ENCODE results near the gene RAG1.
"Not testable (repeated sequence)": the region's sequence is repeated elsewhere in the genome, so short reads cannot be mapped to it uniquely, and the experiment has no call there.

RAG1 gene

GRCh38 chr11:36567694-36568093 is at the start of gene RAG1:
Gene RAG1, plus strand, starts transcription at chr11:36568007. Its CDS starts 5,298 bp downstream, at chr11:36573305.
- no peak for DNase-seq

DNA sequence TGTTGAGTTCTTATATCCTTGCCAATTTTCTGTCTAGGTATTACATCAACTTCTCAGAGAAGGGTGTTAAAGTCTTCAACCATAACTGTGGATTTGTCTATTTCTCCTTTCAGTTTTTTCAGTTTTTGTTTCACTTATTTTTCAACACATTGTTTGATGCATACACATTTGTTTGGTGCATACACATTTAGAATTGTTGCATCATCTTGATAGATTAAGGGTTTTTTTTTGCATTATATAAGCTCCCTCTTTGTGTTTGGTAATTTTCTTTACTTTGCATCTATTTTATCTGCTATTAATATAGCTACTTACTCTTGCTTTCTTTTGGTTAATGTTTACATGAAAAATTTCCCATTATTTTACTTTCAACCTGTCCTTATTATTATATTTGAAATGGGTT is 37.0 kb upstream of the RAG1 start:
- DNase-seq, result peak; percentile 13

GRCh38 chr11:36532941-36533601 is 34.7 kb upstream of the RAG1 start:
- DNase-seq, result peak; percentile 63

DNA sequence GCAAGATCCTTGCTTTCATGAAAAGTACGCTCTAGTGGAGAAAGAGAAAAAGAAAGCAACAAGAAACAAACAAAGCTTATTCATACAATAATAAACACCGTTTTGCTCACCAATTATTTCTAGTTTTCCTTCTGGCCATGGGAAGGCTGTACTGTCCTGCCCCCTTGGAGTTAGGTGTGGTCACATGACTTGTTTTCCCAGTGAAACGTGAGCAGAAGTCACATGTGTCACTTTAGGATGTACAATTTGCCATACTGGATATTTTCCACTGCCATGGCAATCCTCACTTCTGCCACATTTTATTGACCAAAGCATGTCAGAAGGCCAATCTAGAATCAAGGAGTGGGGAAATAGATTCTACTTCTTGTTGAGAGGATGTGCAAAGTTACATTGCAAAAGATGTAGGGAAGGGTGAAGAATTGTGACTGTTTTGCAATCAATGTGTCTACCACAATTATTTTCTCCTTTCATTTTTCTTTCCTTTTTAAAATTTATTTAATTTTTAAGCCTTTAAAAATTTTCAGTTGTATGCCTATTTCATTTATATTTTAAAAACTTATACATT is 33.4 kb upstream of the RAG1 start:
- peak; percentile 60 for DNase-seq

DNA sequence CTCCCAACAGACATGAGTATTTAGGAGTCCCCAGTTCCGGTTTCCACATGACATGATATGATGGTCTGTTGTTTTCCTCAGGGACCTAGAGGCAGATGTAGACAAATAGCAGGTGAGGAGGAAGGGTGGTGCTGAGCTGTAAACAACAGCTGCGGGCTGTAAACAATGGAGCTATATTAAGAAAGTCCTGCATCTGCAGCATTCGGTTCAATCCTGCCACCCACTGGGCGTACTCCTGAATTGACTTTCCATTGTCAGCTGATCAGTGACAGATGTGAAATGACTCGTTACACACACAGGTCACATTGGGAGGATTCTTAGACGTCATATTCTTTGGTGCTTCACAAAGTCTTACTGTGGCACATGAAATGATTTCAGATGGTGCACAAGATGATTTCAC is 26.8 kb upstream of the RAG1 start:
- peak; percentile 74 for DNase-seq

GRCh38 chr11:36550385-36551115 is 17.3 kb upstream of the RAG1 start:
- no peak for DNase-seq

DNA sequence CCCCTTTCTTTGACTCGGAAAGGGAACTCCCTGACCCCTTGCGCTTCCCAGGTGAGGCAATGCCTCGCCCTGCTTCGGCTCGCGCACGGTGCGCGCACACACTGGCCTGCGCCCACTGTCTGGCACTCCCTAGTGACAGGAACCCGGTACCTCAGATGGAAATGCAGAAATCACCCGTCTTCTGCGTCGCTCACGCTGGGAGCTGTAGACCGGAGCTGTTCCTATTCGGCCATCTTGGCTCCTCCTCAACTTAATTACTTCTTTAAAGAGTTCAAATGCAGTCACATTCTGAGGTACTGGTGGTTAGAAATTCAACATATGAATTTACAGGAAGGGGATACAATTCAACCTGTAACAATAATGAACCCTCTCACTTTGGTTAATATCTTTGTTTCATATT is 10.4 kb upstream of the RAG1 start:
- DNase-seq, result not testable (repeated sequence)

DNA sequence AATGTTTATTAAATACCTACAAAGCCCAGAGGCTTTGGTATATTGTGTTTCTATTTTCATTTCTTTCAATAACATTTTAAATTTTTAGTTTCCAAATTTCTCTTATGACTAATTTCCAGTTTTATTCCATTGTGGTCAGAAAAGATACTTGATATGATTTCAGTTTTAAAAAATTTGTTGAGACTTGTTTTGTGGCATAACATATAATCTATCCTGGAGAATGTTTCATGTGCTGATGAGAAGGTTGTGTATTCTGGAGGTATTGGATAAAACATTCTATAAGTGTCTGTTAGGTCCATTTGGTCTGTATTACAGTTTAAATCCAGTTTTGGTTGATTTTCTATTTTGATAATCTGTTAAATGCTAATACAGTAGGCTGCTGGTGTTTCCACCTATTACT is 9.8 kb upstream of the RAG1 start:
- DNase-seq, result no peak

GRCh38 chr11:36558571-36559413 is 9.0 kb upstream of the RAG1 start:
- DNase-seq, result peak; percentile 2

- peak; percentile 53 for DNase-seq
Observed at GRCh38 chr11:36564376-36565030, 3.3 kb upstream of the RAG1 start.

DNA sequence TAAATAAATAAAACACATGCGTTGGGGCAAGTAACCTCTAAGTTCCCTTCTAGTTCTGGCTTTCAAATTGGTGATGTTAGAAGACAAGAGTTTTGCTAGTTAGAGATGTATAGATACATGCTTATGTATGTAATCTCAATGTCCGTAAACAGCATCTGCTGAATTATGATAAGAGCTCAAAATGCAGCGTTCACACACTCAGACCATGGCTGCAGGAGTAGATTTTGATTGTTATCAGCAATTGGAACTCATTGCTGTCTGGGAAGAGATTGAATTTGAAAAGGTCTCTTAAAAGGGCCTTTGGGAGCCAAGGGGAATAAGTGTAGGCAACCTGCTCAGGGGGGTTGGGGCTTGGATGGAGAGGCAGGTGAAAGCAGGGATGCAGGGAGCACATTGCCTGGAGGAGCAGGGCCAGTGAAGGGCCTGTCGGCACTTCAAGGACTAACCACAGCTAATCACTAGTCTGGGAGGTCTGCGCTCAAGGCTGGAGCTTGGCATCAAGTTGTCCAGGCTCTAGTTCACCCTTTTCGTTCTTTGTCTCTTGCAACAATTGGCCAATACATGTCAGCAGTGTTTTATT is 2.7 kb upstream of the RAG1 start:
- DNase-seq, result no peak

DNA sequence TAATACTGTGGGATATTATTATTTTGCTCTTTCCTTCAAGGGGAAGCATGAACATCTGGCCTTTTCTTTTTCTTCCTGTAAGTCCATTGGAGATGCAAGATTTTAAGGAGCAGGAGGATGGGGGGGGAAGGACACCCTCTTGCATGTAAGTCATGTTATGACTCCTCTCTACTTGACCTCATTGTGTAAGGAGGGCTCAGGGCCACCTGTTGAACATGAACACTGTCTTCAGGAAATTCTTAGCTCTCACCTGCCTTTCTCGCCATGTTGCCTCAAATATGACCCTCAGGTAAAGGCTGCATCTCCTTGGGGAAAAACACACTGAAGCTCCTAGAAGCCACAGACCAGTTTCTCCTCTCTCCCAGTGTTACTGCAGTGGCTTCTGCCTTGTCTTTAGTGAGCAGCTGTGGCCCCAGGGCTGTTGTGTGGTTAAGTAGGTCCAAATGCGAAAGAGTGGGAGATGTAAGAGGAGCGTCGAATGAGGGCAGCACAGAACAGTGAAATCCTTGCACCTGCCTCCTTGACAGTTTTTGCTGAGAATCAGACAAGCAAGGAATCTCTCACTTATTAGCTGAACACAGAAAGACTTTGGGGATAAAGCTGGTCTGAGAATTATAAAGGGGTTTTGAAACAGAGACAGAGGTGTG is 1.3 kb upstream of the RAG1 start:
- no peak for DNase-seq

DNA sequence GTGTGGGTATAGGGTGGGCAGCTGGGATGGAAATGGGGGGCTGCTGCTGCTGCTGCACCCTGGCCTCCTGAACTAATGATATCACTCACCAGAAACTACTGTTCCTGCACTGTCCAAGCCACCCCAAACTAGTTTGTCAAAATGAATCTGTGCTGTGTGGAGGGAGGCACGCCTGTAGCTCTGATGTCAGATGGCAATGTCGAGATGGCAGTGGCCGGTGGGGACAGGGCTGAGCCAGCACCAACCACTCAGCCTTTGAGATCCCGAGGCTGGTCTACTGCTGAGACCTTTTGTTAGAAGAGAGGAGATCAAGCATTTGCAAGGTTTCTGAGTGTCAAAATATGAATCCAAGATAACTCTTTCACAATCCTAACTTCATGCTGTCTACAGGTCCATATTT is 1.3 kb downstream of the RAG1 start:
- no peak for DNase-seq

- DNase-seq, result no peak
Observed at GRCh38 chr11:36574486-36574885, 6.7 kb downstream of the RAG1 start.

DNA sequence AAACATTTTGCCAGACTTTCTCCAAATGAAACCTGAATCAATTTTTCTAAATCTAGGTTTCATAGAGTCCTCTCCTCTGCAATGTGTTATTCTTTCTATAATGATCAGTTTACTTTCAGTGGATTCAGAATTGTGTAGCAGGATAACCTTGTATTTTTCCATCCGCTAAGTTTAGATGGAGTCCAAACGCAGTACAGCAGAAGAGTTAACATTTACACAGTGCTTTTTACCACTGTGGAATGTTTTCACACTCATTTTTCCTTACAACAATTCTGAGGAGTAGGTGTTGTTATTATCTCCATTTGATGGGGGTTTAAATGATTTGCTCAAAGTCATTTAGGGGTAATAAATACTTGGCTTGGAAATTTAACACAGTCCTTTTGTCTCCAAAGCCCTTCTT is 9.6 kb downstream of the RAG1 start:
- DNase-seq, result no peak

DNA sequence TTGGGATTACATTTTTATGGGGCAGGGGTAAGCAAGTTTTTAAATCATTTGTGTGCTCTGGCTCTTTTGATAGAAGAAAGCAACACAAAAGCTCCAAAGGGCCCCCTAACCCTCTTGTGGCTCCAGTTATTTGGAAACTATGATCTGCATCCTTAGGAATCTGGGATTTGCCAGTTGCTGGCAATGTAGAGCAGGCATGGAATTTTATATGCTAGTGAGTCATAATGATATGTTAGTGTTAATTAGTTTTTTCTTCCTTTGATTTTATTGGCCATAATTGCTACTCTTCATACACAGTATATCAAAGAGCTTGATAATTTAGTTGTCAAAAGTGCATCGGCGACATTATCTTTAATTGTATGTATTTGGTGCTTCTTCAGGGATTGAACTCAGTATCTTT is 10.1 kb downstream of the RAG1 start:
- no peak for DNase-seq

DNA sequence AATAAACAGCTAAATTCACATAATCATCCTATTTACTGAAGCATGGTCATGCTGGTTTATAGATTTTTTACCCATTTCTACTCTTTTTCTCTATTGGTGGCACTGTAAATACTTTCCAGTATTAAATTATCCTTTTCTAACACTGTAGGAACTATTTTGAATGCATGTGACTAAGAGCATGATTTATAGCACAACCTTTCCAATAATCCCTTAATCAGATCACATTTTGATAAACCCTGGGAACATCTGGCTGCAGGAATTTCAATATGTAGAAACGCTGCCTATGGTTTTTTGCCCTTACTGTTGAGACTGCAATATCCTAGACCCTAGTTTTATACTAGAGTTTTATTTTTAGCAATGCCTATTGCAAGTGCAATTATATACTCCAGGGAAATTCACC is 10.7 kb downstream of the RAG1 start:
- no peak for DNase-seq

- no peak for DNase-seq
Observed at GRCh38 chr11:36581536-36581935, 13.7 kb downstream of the RAG1 start.

- DNase-seq, result no peak
Observed at GRCh38 chr11:36583667-36584066, 15.9 kb downstream of the RAG1 start.

- peak; percentile 38 for DNase-seq
Observed at GRCh38 chr11:36586543-36586942, 18.7 kb downstream of the RAG1 start.

- no peak for DNase-seq
Observed at GRCh38 chr11:36588099-36588498, 20.3 kb downstream of the RAG1 start.

DNA sequence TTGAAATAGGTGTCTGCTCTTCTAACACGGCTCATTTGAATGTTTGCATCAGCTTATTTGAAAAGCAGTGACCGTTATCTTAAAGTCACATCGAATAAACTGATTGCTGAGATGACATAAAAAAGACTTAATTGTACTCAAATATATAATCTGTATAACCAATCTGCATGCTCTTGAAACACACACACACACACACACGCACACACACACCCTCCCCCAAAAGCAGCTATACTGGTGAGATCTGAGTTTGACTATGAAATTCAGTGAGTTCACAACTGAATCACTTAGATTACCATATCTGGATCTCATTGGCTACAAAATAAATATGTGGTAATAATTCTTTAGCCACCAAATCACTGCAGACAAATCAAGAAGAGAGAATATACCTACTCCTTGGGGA is 22.7 kb downstream of the RAG1 start:
- no peak for DNase-seq

All from inflammatory macrophage treated with lipopolysaccharide for 4 hours (primary cell).